Upper lobe of right lung (tissue), 1 donor: ENCODE measurements around the gene RABGEF1. TPM values are rescaled to one million over a fixed set of nuclear protein-coding genes. Genes with fewer than 3 reads are reported as not detected.
"Not testable (repeated sequence)": the region's sequence is repeated elsewhere in the genome, so short reads cannot be mapped to it uniquely, and the experiment has no call there.

Experiments
- ATAC-seq: fragments of 200-7000 bp; cut with Tn5 transposase; one replicate; pipeline ENCODE4 v1.9.1; 2020; ENCODE audit warnings: mild to moderate bottlenecking, moderate library complexity
- DNase-seq: peaks from one replicate; pipeline ENCODE4 v3.0.0-alpha.2; 2020
- H3K27ac ChIP-seq: fragments of 200-600 bp; one replicate; pipeline ENCODE4 v1.8.0; 2022
- H3K27me3 ChIP-seq: fragments of 200-600 bp; one replicate; pipeline ENCODE4 v1.8.0; 2022; ENCODE audit warnings: mild to moderate bottlenecking
- H3K36me3 ChIP-seq: fragments of 200-600 bp; one replicate; pipeline ENCODE4 v1.8.0; 2022
- H3K4me1 ChIP-seq: fragments of 200-600 bp; one replicate; pipeline ENCODE4 v1.8.0; 2022
- H3K4me3 ChIP-seq: fragments of 200-600 bp; one replicate; pipeline ENCODE4 v1.8.0; 2022; ENCODE audit warnings: mild to moderate bottlenecking
- H3K9me3 ChIP-seq: fragments of 200-600 bp; one replicate; pipeline ENCODE4 v1.8.0; 2022
- CTCF ChIP-seq: fragments of 200-600 bp; IDR thresholded peaks from one replicate; pipeline ENCODE4 v1.8.0; 2022; ENCODE audit warnings: antibody characterized with exemption
- intact Hi-C: fragments of 100-400 bp; cut with DNase I; formaldehyde crosslinking; loops from one replicate; pipeline ENCODE4 v1.11.0; 2022
- total RNA-seq: library from RNA; stranded (reverse); fragmentation: NEBNext Ultra II Directional; extraction: Animal tissue kit (Norgen Biotek cat#: 25700); gene quantifications from one replicate; pipeline ENCODE4 v1.2.1, GENCODE V29; 2021
- donor health status: DM: no; HTN: yes; CAD: no; lungs with severe emphysema.

The RABGEF1 gene
- total RNA-seq, 1 donor from 2014 or later = 23.1 TPM

GRCh38 chr7:66713687-66714086 lies 26.8 kb upstream of the RABGEF1 start:
- H3K9me3 ChIP-seq = peaks cover 5% of the 10 kb centered on the region
- intact Hi-C loops = no loop called here
- H3K27ac ChIP-seq = no peak overlapping the region
- ATAC-seq (no peak), DNase-seq (no peak)
- H3K4me1 ChIP-seq = no peaks in the 10 kb centered on the region
- peaks cover 23% of the 10 kb centered on the region for H3K36me3 ChIP-seq
- TF ChIP-seq CTCF = no peak
- no peaks in the 10 kb centered on the region for H3K27me3 ChIP-seq
- no peak overlapping the region for H3K4me3 ChIP-seq

- H3K9me3 ChIP-seq, DNase-seq, H3K4me1 ChIP-seq, ATAC-seq, H3K27ac ChIP-seq, H3K27me3 ChIP-seq, H3K4me3 ChIP-seq, intact Hi-C loops: not testable (repeated sequence)
- H3K36me3 ChIP-seq = peaks cover 23% of the 10 kb centered on the region
Measured at GRCh38 chr7:66716634-66717033, 23.9 kb upstream of the RABGEF1 start.

- Histone ChIP-seq H3K4me1 (no peaks in the 10 kb centered on the region), H3K36me3 (peaks cover 17% of the 10 kb centered on the region), H3K27me3 (no peaks in the 10 kb centered on the region), H3K27ac (no peak overlapping the region), H3K4me3 (no peak overlapping the region), H3K9me3 (no peaks in the 10 kb centered on the region)
- intact Hi-C loops = no loop called here
- DNase-seq (no peak), ATAC-seq (peak; percentile 43)
- TF ChIP-seq CTCF = no peak
Measured at GRCh38 chr7:66720561-66720960, 20.0 kb upstream of the RABGEF1 start.

- H3K4me3 ChIP-seq = no peak overlapping the region
- no peaks in the 10 kb centered on the region for H3K27me3 ChIP-seq
- H3K9me3 ChIP-seq = no peaks in the 10 kb centered on the region
- DNase-seq = no peak
- no peak for ATAC-seq
- H3K36me3 ChIP-seq = no peaks in the 10 kb centered on the region
- no peak overlapping the region for H3K27ac ChIP-seq
- intact Hi-C loops = no loop called here
- no peaks in the 10 kb centered on the region for H3K4me1 ChIP-seq
- TF ChIP-seq CTCF = no peak
Measured at GRCh38 chr7:66725843-66726242, 14.7 kb upstream of the RABGEF1 start.

- H3K27ac ChIP-seq = no peak overlapping the region
- H3K4me1 ChIP-seq = no peaks in the 10 kb centered on the region
- DNase-seq (no peak), ATAC-seq (no peak)
- intact Hi-C loops = no loop called here
- TF ChIP-seq CTCF = no peak
- no peak overlapping the region for H3K4me3 ChIP-seq
- H3K9me3 ChIP-seq = no peaks in the 10 kb centered on the region
- H3K27me3 ChIP-seq = no peaks in the 10 kb centered on the region
- no peaks in the 10 kb centered on the region for H3K36me3 ChIP-seq
Measured at GRCh38 chr7:66727058-66727457, 13.5 kb upstream of the RABGEF1 start.

GRCh38 chr7:66728571-66728970 lies 12.0 kb upstream of the RABGEF1 start:
- Histone ChIP-seq H3K9me3 (no peaks in the 10 kb centered on the region), H3K27me3 (no peaks in the 10 kb centered on the region)
- DNase-seq = no peak

More at GRCh38 chr7:66728571-66728970, 12.0 kb upstream of the RABGEF1 start:
- H3K4me1 ChIP-seq = no peaks in the 10 kb centered on the region
- H3K36me3 ChIP-seq = no peaks in the 10 kb centered on the region
- no peak overlapping the region for H3K4me3 ChIP-seq
- intact Hi-C loops = no loop called here
- no peak overlapping the region for H3K27ac ChIP-seq
- peak; percentile 41 for ATAC-seq
- TF ChIP-seq CTCF = no peak
